HCT116 (cell line): ENCODE data around the gene KAZN. TPM values are rescaled to one million over a fixed set of nuclear protein-coding genes. Genes with fewer than 3 reads are reported as not detected.

Experiments used
- ATAC-seq: fragments of 200-7000 bp; cut with Tn5 transposase; 2 replicates; pipeline ENCODE4 v1.9.1; 2020; ENCODE audit warnings: mild to moderate bottlenecking, moderate library complexity
- BruUV-seq: library from RNA; stranded (reverse); fragments of 400-500 nt; replicated peaks from 2 replicates; lab custom pipeline; 2021; lab: Mats Ljungman, UMichigan
- CTCF ChIA-PET: fragments of 300-600 bp; sonication (Branson Sonifier 250); formaldehyde crosslinking; loops from one replicate; lab custom pipeline; 2021; ENCODE audit warnings: antibody characterized with exemption; lab: Charles Lee
- POLR2A ChIA-PET: fragments of 300-600, 350-600 bp; sonication (Branson Sonifier 250); formaldehyde crosslinking; loops from one replicate; lab custom pipeline; 2021; ENCODE audit warnings: antibody characterized with exemption; lab: Charles Lee
- RAD21 ChIA-PET, 2 experiments: fragments of 300-600 bp; sonication (Branson Sonifier 250); formaldehyde crosslinking; loops; one replicate each; lab custom pipeline; 2023; ENCODE audit warnings: low total read pairs in 2 of 2; ENCODE audit not compliant: uncharacterized antibody in 2 of 2, unreplicated experiment in 2 of 2, low non-redundant PET in 1 of 2; lab: Charles Lee
- DNase-seq: peaks from one replicate; pipeline ENCODE4 v3.0.0-alpha.2; 2010; ENCODE audit warnings: low read depth, low spot score
- H2AFZ ChIP-seq: fragments of 200-600 bp; shearing (Covaris generic), sonication (generic); 2 replicates; pipeline ENCODE4 v1.6.1; 2017; ENCODE audit warnings: low read depth, mixed run types, mixed read lengths, antibody characterized with exemption, low read length; ENCODE audit not compliant: poor library complexity, severe bottlenecking
- H3K27ac ChIP-seq: 2 replicates; pipeline ENCODE4 v1.5.1; 2012; ENCODE audit warnings: low read depth, low read length
- H3K27me3 ChIP-seq: fragments of 200-600 bp; sonication (generic); 2 replicates; pipeline ENCODE4 v1.6.1; 2016; ENCODE audit warnings: mixed run types, low read length, mixed read lengths; ENCODE audit not compliant: insufficient read depth
- H3K36me3 ChIP-seq, 2 experiments: fragments of 200-500 bp in 1 of 2; fragments of 200-600 bp in 1 of 2; sonication (Bioruptor generic) in 1 of 2; sonication (generic) in 1 of 2; 2 replicates each; pipeline versions ENCODE4 v1.5.1 to v1.6.1; 2014 to 2016; ENCODE audit warnings: low read length in 2 of 2, inconsistent platforms in 1 of 2, mixed read lengths in 1 of 2, mixed run types in 1 of 2; ENCODE audit not compliant: insufficient read depth in 2 of 2, control insufficient read depth in 1 of 2
- H3K4me1 ChIP-seq, 2 experiments: fragments of 200-600 bp in 1 of 2; sonication (generic) in 1 of 2; 2 replicates each; pipeline versions ENCODE4 v1.5.1 to v1.6.1; 2012 to 2017; ENCODE audit warnings: low read length in 2 of 2, inconsistent platforms in 1 of 2, mild to moderate bottlenecking in 1 of 2, mixed read lengths in 1 of 2, mixed run types in 1 of 2, moderate library complexity in 1 of 2; ENCODE audit not compliant: insufficient read depth in 2 of 2, control insufficient read depth in 1 of 2
- H3K4me2 ChIP-seq: fragments of 200-600 bp; sonication (generic); 2 replicates; pipeline ENCODE4 v1.6.1; 2017; ENCODE audit warnings: mixed run types, low read length, mixed read lengths
- H3K4me3 ChIP-seq, 2 experiments: fragments of 200-600 bp in 1 of 2; sonication (generic) in 1 of 2; replicated peaks in 1 of 2; 2 replicates each; pipeline ENCODE4 v1.5.1; 2011 to 2016; ENCODE audit warnings: low read length in 2 of 2, control low read depth in 1 of 2, low read depth in 1 of 2, mild to moderate bottlenecking in 1 of 2, mixed read lengths in 1 of 2, mixed run types in 1 of 2
- H3K79me2 ChIP-seq: fragments of 200-600 bp; sonication (generic); 2 replicates; pipeline ENCODE4 v1.6.1; 2017; ENCODE audit warnings: mild to moderate bottlenecking, mixed run types, low read length, moderate library complexity, mixed read lengths; ENCODE audit not compliant: insufficient read depth
- H3K9ac ChIP-seq: fragments of 200-600 bp; sonication (generic); 2 replicates; pipeline ENCODE4 v1.6.1; 2016; ENCODE audit warnings: low read length, mixed read lengths
- H3K9me2 ChIP-seq: fragments of 200-600 bp; sonication (generic), shearing (Covaris generic); 2 replicates; pipeline ENCODE4 v1.6.1; 2017; ENCODE audit warnings: mixed run types, mild to moderate bottlenecking, moderate library complexity; ENCODE audit not compliant: insufficient read depth
- H3K9me3 ChIP-seq, 2 experiments: fragments of 200-500 bp in 1 of 2; fragments of 200-600 bp in 1 of 2; sonication (Bioruptor generic) in 1 of 2; sonication (generic) in 1 of 2; 2 replicates each; pipeline ENCODE4 v1.6.1; 2014 to 2017; ENCODE audit warnings: low read length in 2 of 2, mixed read lengths in 2 of 2, inconsistent platforms in 1 of 2, low read depth in 1 of 2, mild to moderate bottlenecking in 1 of 2, mixed run types in 1 of 2, moderate library complexity in 1 of 2; ENCODE audit not compliant: control insufficient read depth in 1 of 2, insufficient read depth in 1 of 2
- H4K20me1 ChIP-seq: fragments of 200-600 bp; sonication (generic), shearing (Covaris generic); 2 replicates; pipeline ENCODE4 v1.6.1; 2017; ENCODE audit warnings: mixed run types, mild to moderate bottlenecking, moderate library complexity; ENCODE audit not compliant: insufficient read depth
- ATF3 ChIP-seq: IDR thresholded peaks from 2 replicates; pipeline ENCODE4 v1.6.1; 2012
- CBX3 ChIP-seq: IDR thresholded peaks from 2 replicates; pipeline ENCODE4 v1.6.1; 2012; ENCODE audit warnings: low read depth
- CEBPB ChIP-seq: IDR thresholded peaks from 2 replicates; pipeline ENCODE4 v1.6.1; 2012; ENCODE audit warnings: low read depth
- EZH2 ChIP-seq: fragments of 200-600 bp; sonication (generic); IDR thresholded peaks from 2 replicates; pipeline ENCODE4 v1.6.1; 2017; ENCODE audit warnings: antibody characterized with exemption, mixed run types
- POLR2A ChIP-seq: IDR thresholded peaks from 2 replicates; pipeline ENCODE4 v1.7.0; 2011; ENCODE audit warnings: borderline replicate concordance; ENCODE audit not compliant: insufficient read depth, insufficient read length; ENCODE audit errors: extremely low read depth
- POLR2AphosphoS5 ChIP-seq: IDR thresholded peaks from 2 replicates; pipeline ENCODE4 v1.6.1; 2011; ENCODE audit warnings: mild to moderate bottlenecking, low read depth, low read length, moderate library complexity
- REST ChIP-seq: IDR thresholded peaks from 2 replicates; pipeline ENCODE4 v1.6.1; 2012; ENCODE audit warnings: low read depth
- SIN3A ChIP-seq: IDR thresholded peaks from 2 replicates; pipeline ENCODE4 v1.6.1; 2012; ENCODE audit warnings: low read depth
- SRF ChIP-seq: IDR thresholded peaks from 2 replicates; pipeline ENCODE4 v1.6.1; 2012; ENCODE audit warnings: low read depth
- TCF7L2 ChIP-seq: IDR thresholded peaks from 2 replicates; pipeline ENCODE4 v1.7.0; 2011; ENCODE audit warnings: borderline replicate concordance, inconsistent platforms; ENCODE audit not compliant: insufficient read depth, insufficient read length; ENCODE audit errors: extremely low read depth
- intact Hi-C: fragments of 100-400 bp; cut with micrococcal nuclease; formaldehyde crosslinking; loops from 2 replicates; pipeline ENCODE4 v1.10.0; 2022
- total RNA-seq: library from RNA; stranded (reverse); gene quantifications from one replicate; pipeline ENCODE4 v1.2.1, GENCODE V29; 2021; ENCODE audit not compliant: unreplicated experiment

The KAZN gene
- total RNA-seq, 1 experiment from 2014 or later, result 13.4 TPM

- CTCF ChIA-PET, result no interaction called here
- H3K27me3 ChIP-seq, result peaks cover 38% of the 10 kb centered on the region
- H4K20me1 ChIP-seq, result no peaks in the 10 kb centered on the region
- no peak for DNase-seq
- H3K9me3 ChIP-seq, result no peaks in the 10 kb centered on the region
- POLR2A ChIA-PET, result no interaction called here
- H3K9me2 ChIP-seq, result no peaks in the 10 kb centered on the region
- H3K36me3 ChIP-seq, result no peaks in the 10 kb centered on the region
- no TSS peak for BruUV-seq
- no peaks in the 10 kb centered on the region for H3K4me1 ChIP-seq
- H3K79me2 ChIP-seq, result no peaks in the 10 kb centered on the region
- H3K4me3 ChIP-seq, result no peak overlapping the region
- no peak overlapping the region for H3K4me2 ChIP-seq
- ATAC-seq, result no peak
- RAD21 ChIA-PET, result no interaction called here
- H3K9ac ChIP-seq, result no peak overlapping the region
- no peak for TF ChIP-seq CEBPB
- no peak overlapping the region for H3K27ac ChIP-seq
- intact Hi-C loops, result no loop called here
- H2AFZ ChIP-seq, result no peak overlapping the region
These were observed 67.9 kb downstream of the KAZN start for GRCh38 chr1:14666373-14666772.

GRCh38 chr1:14666962-14667650, 68.6 kb downstream of the KAZN start:
- POLR2A ChIA-PET, result no interaction called here
- DNase-seq (no peak), ATAC-seq (no peak)
- H3K9ac ChIP-seq, result no peak overlapping the region
- BruUV-seq, result no TSS peak
- peaks cover 40% of the 10 kb centered on the region for H3K27me3 ChIP-seq
- H3K9me2 ChIP-seq, result no peaks in the 10 kb centered on the region
- CTCF ChIA-PET, result no interaction called here
- TF ChIP-seq ATF3 (no peak), EZH2 (no peak), SIN3A (no peak), TCF7L2 (no peak), SRF (no peak), CBX3 (no peak), POLR2A (no peak), CEBPB (no peak), POLR2AphosphoS5 (no peak), REST (no peak)
- intact Hi-C loops, result no loop called here
- H3K27ac ChIP-seq, result no peak overlapping the region
- H3K4me3 ChIP-seq, result no peak overlapping the region
- no peaks in the 10 kb centered on the region for H3K36me3 ChIP-seq
- H3K79me2 ChIP-seq, result no peaks in the 10 kb centered on the region
- no peak overlapping the region for H3K4me2 ChIP-seq
- RAD21 ChIA-PET, result no interaction called here
- no peak overlapping the region for H2AFZ ChIP-seq
- H3K9me3 ChIP-seq, result no peaks in the 10 kb centered on the region
- no peaks in the 10 kb centered on the region for H3K4me1 ChIP-seq
- H4K20me1 ChIP-seq, result no peaks in the 10 kb centered on the region
